Measurements from ENCODE around the gene SUFU.
"Not testable (repeated sequence)": the region's sequence is repeated elsewhere in the genome, so short reads cannot be mapped to it uniquely, and the experiment has no call there.

Gene SUFU

DNA sequence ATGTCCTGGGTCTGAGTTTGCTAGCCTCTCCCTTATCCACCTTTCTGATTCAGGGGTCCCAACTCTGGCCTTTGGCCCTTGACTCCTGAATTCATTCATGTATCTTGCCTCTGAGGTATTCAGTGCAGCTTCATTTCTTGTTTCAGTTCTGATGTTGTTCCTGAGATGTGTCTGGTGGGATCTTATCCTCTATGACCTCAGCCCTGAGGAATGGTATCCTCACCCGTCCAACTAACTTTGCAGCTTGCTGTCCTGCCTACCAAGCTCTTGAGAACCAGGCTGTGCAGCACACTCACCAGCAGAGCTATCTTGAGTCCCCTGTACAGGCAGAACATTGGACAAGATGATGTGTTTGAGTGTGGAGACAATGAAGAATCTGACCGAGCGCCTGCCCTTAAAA lies 13.8 kb downstream of the SUFU start:
- no peak for DNase-seq

DNA sequence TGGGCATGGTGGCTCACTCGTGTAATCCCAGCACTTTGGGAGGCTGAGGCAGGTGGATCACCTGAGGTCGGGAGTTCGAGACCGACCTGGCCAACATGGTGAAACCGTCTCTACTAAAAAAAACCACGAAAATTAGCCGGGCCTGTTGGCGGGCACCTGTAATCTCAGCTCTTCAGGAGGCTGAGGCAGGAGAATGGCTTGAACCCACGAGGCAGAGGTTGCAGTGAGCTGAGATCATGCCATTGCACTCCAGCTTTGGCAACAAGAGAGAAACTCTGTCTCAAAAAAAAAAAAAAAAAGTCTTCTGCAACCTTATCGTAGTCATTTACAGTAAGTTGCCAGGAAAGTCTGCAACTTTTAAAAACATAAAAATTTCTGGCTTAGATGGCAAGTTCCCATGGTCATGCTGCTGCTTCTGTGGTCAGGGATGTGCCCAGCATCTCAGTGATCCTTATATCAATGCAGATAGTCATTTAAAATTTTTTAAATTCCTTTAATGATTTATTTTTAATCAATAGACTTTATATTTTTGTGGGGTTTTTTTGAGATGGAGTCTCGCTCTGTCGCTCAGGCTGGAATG lies 15.6 kb downstream of the SUFU start:
- DNase-seq = no peak

DNA sequence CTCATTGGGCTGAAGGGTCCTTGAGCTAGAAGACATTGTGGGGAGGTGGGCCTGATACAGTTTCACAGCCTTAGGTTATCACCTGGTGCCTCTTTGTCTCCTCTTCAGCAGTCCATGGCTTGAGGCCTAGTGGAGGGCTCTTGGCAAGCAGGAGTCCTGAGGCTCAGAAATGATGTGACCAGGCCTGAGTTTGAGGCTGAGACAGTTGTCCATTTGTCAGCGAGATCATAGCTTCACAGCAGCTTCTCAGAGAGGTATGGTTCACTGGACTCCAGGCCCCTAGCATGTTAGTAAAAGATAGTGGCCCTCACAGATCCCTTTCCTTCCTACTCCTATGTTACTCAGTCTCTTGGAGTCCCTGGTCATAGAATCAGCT lies 19.1 kb downstream of the SUFU start:
- DNase-seq = no peak

DNA sequence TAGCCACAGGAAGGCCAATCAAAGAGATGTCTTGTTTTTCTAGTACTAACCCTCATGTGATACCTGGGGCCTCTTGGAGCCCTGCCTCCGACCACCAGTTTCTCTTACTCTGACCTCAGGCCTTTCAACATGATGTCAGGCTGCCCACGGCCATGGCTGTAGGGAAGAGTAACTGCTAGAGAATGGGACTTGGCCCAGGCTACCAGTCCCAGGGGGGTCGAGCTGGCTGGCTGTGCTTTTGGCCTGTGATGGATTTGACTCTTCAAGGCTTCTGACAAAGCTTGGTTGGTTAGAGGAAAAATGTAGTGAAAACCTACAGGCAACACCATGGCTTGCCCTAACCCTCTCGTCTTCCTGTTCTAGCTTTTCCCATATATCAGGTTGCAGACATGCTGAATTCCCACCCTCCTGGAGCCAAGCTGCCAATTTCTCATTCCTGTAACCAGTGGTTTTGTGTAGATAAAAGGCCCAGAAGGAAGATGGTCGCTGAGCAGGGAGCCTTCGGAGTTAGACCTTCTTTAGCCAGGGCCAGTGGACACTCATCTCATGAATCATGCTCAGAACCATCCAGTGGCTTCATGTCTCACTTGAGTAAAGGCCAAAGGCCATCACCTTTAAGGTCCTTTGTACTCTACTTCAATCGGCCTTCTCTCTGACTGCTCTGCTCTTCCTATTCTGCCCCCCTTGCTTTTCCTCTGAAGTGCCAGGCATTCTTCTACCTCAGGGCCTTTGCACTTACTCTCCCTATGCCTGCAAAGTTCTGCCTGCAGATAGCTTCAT lies 19.7 kb downstream of the SUFU start:
- DNase-seq = no peak

DNA sequence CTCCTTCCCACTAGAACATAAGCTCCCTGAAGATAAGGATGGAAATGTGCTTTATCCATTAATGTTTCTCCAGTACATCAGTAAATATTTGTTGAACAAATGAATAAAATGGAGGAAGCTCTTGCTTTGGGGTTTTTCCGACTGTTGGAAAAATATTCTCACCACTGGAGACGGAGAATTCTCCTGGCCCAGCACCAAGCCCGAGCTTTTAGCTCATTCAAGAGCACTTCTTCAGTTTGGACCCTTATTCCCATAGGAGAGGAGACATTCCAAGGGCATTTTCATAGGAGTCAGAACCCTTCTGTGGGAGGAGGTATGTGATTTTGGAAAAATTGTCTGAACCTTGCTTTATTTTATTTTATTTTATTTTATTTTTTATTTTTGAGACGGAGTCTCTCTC lies 21.0 kb downstream of the SUFU start:
- DNase-seq = no peak

DNA sequence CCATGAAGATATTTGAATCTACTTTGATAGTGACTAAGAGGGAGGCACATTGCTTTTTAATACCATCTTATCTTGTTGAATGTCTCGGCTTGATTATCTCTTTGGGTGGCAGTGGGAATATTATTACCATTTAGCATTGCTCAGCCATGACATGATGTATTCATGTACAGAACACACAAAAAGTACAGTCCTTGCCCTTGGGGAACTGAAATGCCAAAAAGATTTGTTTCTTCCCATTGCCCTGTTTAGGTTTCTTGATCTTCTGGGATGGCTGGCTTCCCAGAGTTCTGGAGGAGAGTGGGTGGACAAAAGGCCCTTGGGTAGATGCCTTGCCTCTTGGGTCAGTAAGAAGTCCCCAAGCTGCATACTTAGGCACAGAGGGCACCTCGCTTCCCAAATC lies 23.8 kb downstream of the SUFU start:
- DNase-seq = no peak

DNA sequence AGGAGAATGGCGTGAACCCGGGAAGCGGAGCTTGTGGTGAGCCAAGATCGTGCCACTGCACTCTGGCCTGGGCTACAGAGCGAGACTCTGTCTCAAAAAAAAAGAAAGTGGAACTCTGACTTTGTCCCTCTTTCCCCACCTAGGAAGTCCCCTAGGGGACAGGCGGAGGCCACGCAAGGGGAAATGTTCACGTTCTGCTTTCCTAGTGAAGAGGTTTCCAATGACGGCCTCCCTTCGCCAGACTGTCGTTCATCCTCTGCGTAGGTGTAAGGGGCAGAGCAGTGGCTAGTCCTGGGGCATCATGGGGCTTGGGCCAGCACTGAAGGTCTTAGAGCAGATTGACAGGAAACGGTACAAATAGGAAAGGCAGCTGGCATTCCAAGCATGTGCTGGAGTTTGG lies 30.6 kb downstream of the SUFU start:
- no peak for DNase-seq

DNA sequence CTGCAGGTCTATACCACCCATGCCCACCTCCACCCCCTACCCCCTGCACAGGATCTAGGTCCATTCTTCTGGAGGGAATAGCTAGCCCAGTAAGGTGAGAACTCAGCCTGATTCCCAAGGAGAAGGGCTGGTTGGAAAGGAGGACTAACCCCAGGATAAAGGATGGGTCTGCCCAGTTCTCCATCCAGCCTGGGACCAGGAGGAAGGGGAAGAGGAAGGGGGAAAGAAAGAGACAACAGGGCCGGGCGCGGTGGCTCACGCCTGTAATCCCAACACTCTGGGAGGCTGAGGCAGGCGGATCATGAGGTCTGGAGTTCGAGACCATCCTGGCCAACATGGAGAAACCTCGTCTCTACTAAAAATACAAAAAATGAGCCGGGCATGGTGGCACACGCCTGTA lies 31.2 kb downstream of the SUFU start:
- not testable (repeated sequence) for DNase-seq

DNA sequence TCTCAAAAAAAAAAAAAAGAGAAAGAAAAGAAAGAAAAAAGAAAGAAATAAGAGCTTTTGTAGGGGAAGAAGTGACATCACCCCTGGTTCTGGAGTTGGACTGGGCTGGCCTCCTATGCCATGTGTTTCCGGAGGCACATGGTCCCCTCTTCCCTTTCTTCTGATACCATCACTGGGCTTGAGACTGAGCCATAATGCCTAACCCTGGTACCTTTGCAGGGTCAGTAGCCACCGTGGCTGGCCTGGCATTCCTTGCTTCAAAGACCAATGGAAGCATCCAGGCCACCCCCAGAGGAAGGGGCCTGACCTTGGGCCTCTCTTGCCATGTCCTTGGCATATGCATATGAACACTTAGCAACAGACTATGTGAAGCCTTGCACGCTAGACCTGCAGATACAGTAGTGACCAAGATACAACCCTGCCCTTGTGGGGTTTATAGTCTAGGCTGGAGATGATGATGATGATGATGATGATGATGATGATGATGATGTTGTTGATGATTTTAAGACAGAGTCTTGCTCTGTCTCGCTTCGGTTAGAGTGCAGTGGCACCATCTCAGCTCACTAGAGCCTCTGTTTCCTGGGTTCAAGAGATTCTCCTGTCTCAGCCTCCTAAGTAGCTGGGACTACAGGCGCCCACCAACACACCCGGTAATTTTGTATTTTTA lies 31.8 kb downstream of the SUFU start:
- no peak for DNase-seq

DNA sequence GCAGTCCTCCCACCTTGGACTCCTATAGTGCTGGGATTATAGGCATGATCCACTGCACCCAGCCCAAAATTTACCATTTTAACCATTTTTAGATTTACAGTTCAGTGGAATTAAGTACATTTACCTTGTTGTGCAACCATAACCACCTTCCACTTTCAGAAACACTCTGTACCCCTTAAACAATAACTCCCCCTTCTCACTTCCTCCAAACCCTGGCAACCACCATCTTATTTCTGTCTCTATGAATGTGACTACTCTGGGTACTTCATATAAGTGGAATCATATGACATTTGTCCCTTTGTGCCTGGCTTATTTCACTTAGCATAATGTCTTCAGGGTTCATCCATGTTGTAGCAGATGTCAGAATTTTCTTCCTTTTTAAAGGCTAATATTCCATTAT lies 33.6 kb downstream of the SUFU start:
- DNase-seq = no peak

DNA sequence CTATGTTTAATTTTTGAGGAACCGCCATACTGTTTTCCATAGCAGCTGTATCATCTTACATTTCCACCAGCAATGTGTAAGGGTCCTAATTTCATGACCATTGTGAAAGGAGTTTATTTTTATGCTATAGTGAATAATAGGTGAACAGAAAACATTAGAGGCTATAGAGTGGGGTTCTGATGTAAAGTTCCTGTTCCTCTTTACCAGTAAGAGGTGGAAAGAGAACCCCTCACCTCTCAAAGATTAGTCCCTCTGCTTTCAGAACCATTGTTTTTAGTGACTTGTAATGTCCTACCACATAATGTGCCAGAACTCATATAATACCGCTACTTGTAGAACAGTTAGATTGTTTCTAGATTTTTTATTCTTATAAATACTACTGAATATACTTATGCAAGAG lies 34.2 kb downstream of the SUFU start:
- DNase-seq = no peak

DNA sequence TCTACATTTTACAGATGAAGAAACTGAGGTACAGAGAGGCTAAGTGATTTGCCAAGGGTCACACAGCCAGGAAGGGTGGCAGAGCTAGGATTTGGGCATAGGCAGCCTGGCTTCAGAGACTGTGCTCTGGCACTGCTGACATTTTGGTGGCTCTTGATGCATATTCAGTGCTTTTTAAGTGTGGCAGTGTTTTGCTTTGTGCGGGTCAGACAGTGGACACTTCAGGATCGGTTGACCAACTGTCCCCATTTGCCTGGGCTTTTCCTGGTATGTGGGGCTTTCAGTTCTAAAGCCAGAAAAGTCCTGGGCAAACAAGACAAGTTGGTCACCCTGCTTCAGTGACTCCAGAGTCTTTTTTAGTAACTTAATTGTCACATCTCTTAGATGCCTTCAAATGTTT lies 35.0 kb downstream of the SUFU start:
- DNase-seq = no peak

DNA sequence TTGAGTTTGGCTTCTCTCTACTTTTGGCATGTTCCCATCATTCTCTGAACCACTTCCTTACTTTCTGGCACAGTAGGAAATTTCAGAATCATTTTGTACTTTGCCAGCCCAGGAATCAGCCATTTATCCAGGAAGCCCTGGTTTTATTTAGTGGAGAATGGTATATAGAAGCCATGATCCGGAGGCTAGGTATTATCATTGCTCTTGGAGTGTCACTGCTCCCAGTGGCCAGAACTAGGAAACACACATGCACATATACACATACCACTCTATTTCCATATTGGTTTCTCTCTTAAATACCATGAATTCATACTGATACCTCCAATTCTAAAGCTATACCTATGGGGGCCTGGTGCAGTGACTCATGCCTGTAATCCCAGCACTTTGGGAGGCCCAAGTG lies 36.3 kb downstream of the SUFU start:
- DNase-seq = peak; percentile 28

DNA sequence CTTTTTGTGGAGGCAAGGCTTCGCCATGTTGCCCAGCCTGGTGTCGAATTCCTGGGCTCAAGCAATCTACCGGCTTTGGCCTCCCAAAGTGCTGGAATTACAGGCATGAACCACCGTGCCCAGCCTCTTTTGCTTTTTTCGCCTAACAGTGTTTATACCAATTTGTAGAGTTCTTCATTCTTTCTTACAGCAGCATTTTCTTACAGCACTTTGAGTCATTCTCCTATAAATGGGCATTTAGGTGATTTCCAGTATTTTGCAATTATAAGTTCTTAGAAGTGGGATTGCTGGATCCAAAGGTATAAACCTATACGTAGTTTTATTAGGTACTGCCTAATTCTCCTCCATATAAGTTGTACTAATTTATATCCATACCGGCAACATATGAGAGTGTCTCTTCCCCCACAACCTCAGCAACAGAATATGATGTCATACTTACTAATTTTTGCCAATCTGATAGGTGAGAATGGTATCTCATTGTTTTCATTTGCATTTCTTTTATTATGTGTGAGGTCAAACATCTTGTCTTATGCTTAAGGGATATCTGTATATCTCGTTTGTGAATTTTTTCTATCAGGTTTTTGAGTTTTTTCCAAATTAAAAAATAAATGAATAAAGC lies 39.1 kb downstream of the SUFU start:
- no peak for DNase-seq

DNA sequence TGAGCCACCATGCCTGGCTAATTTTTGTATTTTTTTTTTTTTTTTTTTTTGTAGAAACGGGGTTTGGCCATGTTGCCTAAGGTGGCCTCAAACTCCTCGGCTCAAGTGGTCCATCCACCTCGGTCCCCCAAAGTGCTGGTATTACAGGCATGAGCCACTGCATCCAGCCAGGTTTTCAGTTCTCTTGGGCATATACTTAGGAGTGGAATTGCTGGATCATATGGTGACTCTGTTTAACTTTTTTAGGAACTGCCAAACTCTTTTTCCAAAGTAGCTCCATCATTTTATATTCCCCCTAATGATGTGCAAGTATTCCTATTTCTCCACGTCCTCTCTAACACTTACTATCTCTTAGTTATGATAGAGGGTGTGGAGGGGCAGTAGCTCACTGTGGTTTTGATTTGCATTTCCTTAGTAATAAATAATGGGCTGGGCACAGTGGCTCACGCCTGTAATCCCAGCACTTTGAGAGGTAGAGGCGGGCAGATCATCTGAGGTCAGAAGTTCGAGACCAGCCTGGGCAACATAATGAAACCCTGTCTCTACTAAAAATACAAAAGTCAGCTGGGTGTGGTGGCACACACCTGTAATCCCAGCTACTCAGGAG lies 41.6 kb downstream of the SUFU start:
- DNase-seq = no peak

DNA sequence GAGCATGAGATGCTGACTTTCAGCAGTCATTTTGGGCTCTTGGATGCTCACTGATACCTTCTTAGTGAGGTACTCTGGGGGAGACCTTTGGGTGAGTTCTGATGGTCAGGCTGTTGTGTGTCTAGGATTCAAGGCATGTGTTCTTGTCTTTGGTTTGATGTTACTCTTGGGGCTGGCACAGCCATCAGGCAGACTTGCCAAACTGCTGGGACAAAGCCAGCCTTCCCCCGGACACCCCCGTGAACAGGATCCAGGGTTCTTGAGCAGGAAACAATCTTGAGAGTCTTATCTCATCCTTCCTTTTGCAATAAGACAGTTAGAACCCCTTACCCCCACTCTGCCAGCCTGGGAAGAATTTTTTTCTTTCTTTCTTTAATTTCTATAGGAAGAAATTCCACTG lies 42.2 kb downstream of the SUFU start:
- no peak for DNase-seq

DNA sequence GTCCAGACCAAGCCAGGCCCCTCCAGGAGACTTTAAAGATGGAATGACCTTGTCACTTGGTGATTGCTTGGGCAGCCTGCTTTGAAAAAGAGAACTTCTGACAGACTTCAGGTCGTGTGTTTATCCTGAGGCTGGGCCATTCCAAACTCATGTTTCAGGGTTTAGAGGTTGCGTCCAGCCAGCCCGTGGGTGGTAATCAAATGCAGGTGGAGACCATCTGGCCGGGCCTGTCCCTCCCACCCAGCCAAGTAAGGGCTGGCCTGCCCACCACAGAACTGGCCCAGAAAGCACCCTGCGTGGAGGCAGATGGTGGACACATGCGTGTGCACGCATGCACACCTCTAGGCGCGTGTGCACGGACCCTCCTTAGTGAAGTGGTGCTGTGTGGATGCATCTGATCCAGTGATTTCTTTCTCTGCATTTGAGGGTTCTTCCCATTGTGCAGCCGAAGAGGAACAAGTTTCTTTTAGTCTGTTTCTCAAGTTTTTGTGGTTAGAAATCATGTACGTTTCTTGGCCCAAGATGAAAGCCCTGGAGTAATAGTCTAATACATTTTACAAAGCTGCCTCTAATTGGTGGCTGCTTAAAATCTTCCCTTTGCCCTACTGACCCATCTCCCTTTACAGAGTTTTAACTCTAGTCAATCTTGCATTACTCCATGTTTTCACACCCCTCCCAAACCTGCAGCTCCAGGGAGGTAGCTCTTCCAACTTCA lies 43.0 kb downstream of the SUFU start:
- no peak for DNase-seq

DNA sequence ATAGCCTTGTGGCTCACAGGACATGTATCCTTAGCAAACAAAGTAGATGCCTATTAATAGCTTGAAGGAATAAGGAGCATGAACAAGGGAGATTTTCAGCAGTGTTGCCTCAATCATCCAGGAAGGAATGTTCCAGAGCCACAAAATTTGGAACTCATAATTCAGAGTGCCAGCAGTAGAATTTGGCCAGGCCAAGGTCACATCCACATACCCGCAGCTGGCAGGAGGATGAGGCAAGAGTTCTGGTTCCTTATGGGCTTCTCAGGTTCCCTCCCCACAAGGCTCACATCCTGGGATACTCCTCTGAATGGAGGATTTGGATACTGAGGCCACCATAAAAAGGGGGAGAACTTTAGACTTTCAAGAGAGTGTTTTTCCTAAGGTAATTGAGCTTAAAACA lies 45.8 kb downstream of the SUFU start:
- DNase-seq = no peak

DNA sequence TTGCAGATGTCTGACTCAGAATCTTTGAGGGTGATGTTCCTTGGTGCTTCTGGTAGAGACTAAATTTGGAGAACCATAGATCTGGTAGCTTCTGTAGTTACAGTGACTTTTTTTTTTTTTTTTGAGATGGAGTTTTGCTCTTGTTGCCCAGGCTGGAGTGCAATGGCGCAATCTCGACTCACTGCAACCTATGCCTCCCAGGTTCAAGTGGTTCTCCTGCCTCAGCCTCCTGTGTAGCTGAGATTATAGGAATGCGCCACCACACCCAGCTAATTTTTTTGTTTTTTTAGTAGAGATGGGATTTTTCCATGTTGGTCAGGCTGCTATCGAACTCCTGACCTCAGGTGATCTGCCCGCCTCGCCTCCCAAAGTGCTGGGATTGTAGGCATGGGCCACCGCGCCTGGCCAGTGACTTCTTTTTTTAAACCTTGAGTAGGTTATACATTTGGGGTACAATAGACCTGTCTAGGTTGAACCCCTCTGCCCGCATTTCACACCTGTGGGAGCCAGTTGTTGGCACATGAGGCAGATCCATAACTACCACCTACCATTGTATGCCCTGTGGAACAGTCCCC lies 47.0 kb downstream of the SUFU start:
- no peak for DNase-seq

DNA sequence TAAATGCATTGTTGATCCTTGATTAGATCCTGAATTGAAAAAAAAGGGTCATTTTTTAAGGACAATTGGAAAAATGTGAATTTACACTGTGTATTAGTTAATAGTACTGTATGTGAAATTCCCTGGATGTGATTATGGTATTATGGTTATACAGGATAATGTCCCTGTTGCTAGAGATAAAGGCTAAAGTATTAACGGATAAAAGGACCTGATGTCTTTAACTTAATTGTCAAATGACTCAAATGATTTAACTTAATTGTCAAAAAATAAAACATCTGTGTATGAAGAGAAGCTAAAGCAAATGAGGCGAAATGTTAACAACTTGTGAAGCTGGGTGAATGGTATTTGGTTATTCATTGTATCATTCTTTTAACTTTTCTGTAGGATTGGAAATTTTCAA lies 48.8 kb downstream of the SUFU start:
- no peak for DNase-seq

DNA sequence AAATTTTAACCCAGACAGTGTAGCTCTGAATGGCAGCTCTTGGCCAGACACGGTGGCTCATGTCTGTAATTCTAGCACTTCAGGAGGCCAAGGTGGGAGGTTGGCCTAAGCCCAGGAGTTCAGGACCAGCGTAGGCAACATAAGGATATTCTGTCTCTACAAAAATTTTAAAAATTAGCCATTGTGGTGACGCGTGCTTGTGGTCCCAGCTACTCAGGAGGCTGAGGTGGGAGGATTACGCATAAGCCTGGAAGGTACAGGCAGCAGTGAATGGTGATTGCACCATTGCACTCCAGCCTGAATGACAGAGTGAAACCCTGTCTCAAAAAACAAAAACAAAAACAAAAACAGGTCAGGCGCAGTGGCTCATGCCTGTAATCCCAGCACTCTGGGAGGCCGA lies 50.0 kb downstream of the SUFU start:
- no peak for DNase-seq

DNA sequence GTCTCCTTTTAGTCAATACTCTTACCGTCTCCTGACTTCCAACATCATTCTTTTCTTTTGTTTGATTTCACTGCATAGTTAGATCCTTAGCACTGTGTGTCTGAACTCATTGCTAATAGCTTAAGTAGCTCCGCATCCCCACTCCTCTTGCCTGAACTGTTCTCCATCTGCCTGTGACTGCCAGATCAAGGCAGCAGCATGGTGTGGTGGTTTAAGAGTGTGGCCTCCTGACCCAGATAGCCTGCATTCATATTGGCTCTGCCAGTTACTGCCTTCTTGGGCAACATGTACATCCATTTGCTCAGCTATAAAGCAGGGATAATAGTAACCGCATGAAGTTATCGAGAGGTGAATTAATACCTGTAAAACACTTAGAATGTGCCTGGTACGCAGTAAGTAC lies 50.8 kb downstream of the SUFU start:
- no peak for DNase-seq

Data from hematopoietic multipotent progenitor cell treated with erythropoietin and hydrocortisone succinate and interleukin-3 and kit ligand, for 8 days (in vitro differentiated cells).